Heart right ventricle (tissue), 16 donors: Measurements from ENCODE around the gene POLA2. TPM values are rescaled to one million over a fixed set of nuclear protein-coding genes. Genes with fewer than 3 reads are reported as not detected.
"Not testable (repeated sequence)": the region's sequence is repeated elsewhere in the genome, so short reads cannot be mapped to it uniquely, and the experiment has no call there.

ENCODE experiments used
- ATAC-seq, 8 donors: fragments of 200-7000 bp; cut with Tn5 transposase; one replicate each; pipeline ENCODE4 v1.9.1; 2020; ENCODE audit warnings: mild to moderate bottlenecking in 8 of 8, moderate library complexity in 8 of 8, moderate number of reproducible peaks in 1 of 8
- DNase-seq, 2 donors: peaks; one replicate each; pipeline ENCODE4 v3.0.0-alpha.2; 2020
- H3K27ac ChIP-seq, 10 donors: fragments of 200-600 bp; sonication (generic) in 2 of 10; one replicate each; pipeline versions ENCODE4 v1.5.0 to v1.8.0; 2020 to 2022; ENCODE audit warnings: mild to moderate bottlenecking in 3 of 10
- H3K27me3 ChIP-seq, 7 donors: fragments of 200-600 bp; one replicate each; pipeline ENCODE4 v1.8.0; 2021 to 2022; ENCODE audit warnings: mild to moderate bottlenecking in 2 of 7
- H3K36me3 ChIP-seq, 9 donors: fragments of 200-600 bp; sonication (generic) in 1 of 9; one replicate each; pipeline versions ENCODE4 v1.5.0 to v1.8.0; 2020 to 2022; ENCODE audit warnings: mild to moderate bottlenecking in 2 of 9
- H3K4me1 ChIP-seq, 9 donors: fragments of 200-600 bp; sonication (generic) in 1 of 9; one replicate each; pipeline versions ENCODE4 v1.5.0 to v1.8.0; 2020 to 2022; ENCODE audit warnings: mild to moderate bottlenecking in 4 of 9
- H3K4me3 ChIP-seq, 10 donors: fragments of 200-600 bp; sonication (generic) in 2 of 10; one replicate each; pipeline versions ENCODE4 v1.5.0 to v1.8.0; 2020 to 2022; ENCODE audit warnings: mild to moderate bottlenecking in 7 of 10, moderate library complexity in 2 of 10
- H3K9me3 ChIP-seq, 11 donors: fragments of 200-600 bp in 10 of 11; sonication (generic) in 2 of 11; one replicate each; pipeline versions ENCODE4 v1.5.0 to v1.8.0; 2013 to 2022; ENCODE audit warnings: mild to moderate bottlenecking in 2 of 11, control low read depth in 1 of 11, moderate library complexity in 1 of 11
- whole genome bisulfite sequencing, 2 donors: extraction: QIAGEN DNeasy Blood & Tissue Kit; methylation state at CpG; one replicate each; pipeline ENCODE4 v1.1.7; 2013; ENCODE audit warnings: inconsistent platforms in 1 of 2; 5-methylcytosine and 5-hydroxymethylcytosine counted together
- intact Hi-C, 10 donors: fragments of 100-400 bp; cut with DNase I; formaldehyde crosslinking; loops; one replicate each; pipeline versions ENCODE4 v1.11.1 to v1.14.2; 2022
- polyA plus RNA-seq, 2 donors: library from polyadenylated mRNA; stranded (reverse); fragments of 200-250 nt; gene quantifications; one replicate each; pipeline ENCODE4 v1.2.3, GENCODE V29; 2013
- total RNA-seq, 10 donors: library from RNA; stranded (reverse); fragmentation: NEBNext Ultra II Directional in 3 of 10; extraction: Animal tissue kit (Norgen Biotek cat#: 25700) in 3 of 10; gene quantifications; one replicate each; pipeline versions ENCODE4 v1.2.1 to v1.2.4, GENCODE V29; 2021 to 2023
- TF ChIP-seq, protein P1 (sequence below), 9 donors: fragments of 200-600 bp; sonication (generic) in 2 of 9; IDR thresholded peaks; one replicate each; pipeline versions ENCODE4 v1.5.0 to v1.8.0; 2021 to 2022; ENCODE audit warnings: antibody characterized with exemption in 9 of 9, mild to moderate bottlenecking in 5 of 9, moderate library complexity in 1 of 9
- donor health status: Arrhythmogenic right ventricular cardiomyopathy.
- donor health status: ischemic (EF 13 %, LVEDD 7.1; RV severe dilation, severe dysfunction).
- donor health status: healthy with polysubstance abuse.
- donor health status: DM: no; HTN: yes; CAD: no.
- donor health status: DM: no; HTN: no; CAD: no.
- donor health status: ischemic (EF 25% LVEDD 6.9; RV normal size, moderate dysfunction).
- donor health status: ischemic (EF 25% LVEDD 5.7; RV mildly dilated, moderate dysfunction).
- donor health status: healthy.
- donor health status: DM: yes; HTN: yes; CAD: no.
- donor health status: Ischemic cardiomyopathy.
- donor health status: ischemic (EF 35%, LVEDD 5.7; RV mildly dilated, moderate dysfunction).
- donor health status: nonischemic (EF 11% LVEDD 7.7; RV severe dilation, severe dysfunction).
- donor health status: DM: yes; HTN: yes; CAD: no.
- donor health status: PGD.
- donor health status: ischemic (EF 29% LVEDD 5.4; RV normal size, mild dysfunction).
- donor health status: nonischemic (EF 23%, LVEDD 6.1; RV moderate dilation, normal function).

POLA2 gene
- total and polyA plus RNA-seq, 12 donors: 2.3 to 9.4 (median 4.0) TPM

- intact Hi-C loops: no loop called here
- peaks cover 4 to 21% (median 11%) of the 10 kb centered on the region in 9 donors for H3K4me1 ChIP-seq
- peak overlapping the region in 9 of 10 donors; percentile 79 to 96 (median 90) for H3K27ac ChIP-seq
- H3K9me3 ChIP-seq: no peaks in the 10 kb centered on the region
- peaks cover 0 to 13% (median under 1%) of the 10 kb centered on the region in 9 donors for H3K36me3 ChIP-seq
- TF ChIP-seq, protein P1, sequence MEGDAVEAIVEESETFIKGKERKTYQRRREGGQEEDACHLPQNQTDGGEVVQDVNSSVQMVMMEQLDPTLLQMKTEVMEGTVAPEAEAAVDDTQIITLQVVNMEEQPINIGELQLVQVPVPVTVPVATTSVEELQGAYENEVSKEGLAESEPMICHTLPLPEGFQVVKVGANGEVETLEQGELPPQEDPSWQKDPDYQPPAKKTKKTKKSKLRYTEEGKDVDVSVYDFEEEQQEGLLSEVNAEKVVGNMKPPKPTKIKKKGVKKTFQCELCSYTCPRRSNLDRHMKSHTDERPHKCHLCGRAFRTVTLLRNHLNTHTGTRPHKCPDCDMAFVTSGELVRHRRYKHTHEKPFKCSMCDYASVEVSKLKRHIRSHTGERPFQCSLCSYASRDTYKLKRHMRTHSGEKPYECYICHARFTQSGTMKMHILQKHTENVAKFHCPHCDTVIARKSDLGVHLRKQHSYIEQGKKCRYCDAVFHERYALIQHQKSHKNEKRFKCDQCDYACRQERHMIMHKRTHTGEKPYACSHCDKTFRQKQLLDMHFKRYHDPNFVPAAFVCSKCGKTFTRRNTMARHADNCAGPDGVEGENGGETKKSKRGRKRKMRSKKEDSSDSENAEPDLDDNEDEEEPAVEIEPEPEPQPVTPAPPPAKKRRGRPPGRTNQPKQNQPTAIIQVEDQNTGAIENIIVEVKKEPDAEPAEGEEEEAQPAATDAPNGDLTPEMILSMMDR (IDR thresholded peaks at IDR 0.05): no peak
- 1% methylated on average over 16 of the region's 16 CpGs for WGBS, 2 donors
- no peaks in the 10 kb centered on the region for H3K27me3 ChIP-seq
- DNase-seq (peak in 1 of 2 donors; percentile 54), ATAC-seq (peak in 5 of 8 donors; percentile 51 to 68 (median 52))
- peak overlapping the region; percentile 51 to 90 (median 74) for H3K4me3 ChIP-seq
These were observed 569 bp downstream of the POLA2 start for GRCh38 chr11:65262381-65262680.

DNA sequence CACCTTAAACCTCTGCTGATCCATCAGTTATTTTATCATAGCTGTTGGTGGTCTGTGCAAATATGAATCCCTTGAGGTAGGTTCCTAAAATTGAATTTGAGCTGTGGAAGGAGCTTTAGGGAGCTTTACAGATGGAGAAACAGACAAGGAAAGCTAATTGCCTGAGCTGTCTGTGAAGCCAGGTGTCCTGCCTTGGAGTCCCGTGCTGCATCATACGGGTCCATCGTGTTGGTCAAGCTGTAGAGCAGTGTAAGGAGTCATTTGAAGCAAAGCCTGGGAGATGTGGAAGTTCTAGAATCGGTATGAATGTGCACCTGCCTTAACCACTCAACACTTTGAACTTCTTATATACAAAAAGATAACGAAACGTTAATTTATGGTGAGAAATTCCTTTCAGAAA lies 1.0 kb downstream of the POLA2 start:
- Histone ChIP-seq H3K9me3 (no peaks in the 10 kb centered on the region), H3K27ac (peak overlapping the region in 9 of 10 donors; percentile 79 to 96 (median 90)), H3K36me3 (peaks cover 0 to 18% (median 3%) of the 10 kb centered on the region in 9 donors), H3K4me3 (peak overlapping the region; percentile 51 to 90 (median 74)), H3K4me1 (peaks cover 4 to 21% (median 11%) of the 10 kb centered on the region in 9 donors), H3K27me3 (no peaks in the 10 kb centered on the region)
- 40 to 47% methylated on average over 6 of the region's 6 CpGs for WGBS, 2 donors
- DNase-seq (no peak), ATAC-seq (no peak)
- intact Hi-C loops: no loop called here
- TF ChIP-seq, protein P1 (IDR thresholded peaks at IDR 0.05): no peak

GRCh38 chr11:65264747-65265146 lies 3.0 kb downstream of the POLA2 start:
- DNase-seq, H3K4me3 ChIP-seq, H3K27ac ChIP-seq, H3K9me3 ChIP-seq, H3K27me3 ChIP-seq, intact Hi-C loops, ATAC-seq: not testable (repeated sequence)
- Histone ChIP-seq H3K4me1 (peaks cover 4 to 21% (median 11%) of the 10 kb centered on the region in 9 donors), H3K36me3 (peaks cover 0 to 37% (median 3%) of the 10 kb centered on the region in 9 donors)
- WGBS, 2 donors: 92 to 94% methylated on average over 11 of the region's 11 CpGs

GRCh38 chr11:65266210-65266609 lies 4.4 kb downstream of the POLA2 start:
- DNase-seq (no peak), ATAC-seq (no peak)
- 87 to 94% methylated on average over 2 of the region's 2 CpGs for WGBS, 2 donors
- Histone ChIP-seq H3K4me3 (no peak overlapping the region), H3K36me3 (peaks cover 0 to 52% (median 12%) of the 10 kb centered on the region in 9 donors), H3K4me1 (peaks cover 4 to 18% (median 11%) of the 10 kb centered on the region in 9 donors), H3K27me3 (no peaks in the 10 kb centered on the region), H3K27ac (no peak overlapping the region), H3K9me3 (no peaks in the 10 kb centered on the region)
- TF ChIP-seq, protein P1 (IDR thresholded peaks at IDR 0.05): peak in 2 of 9 donors; percentile 29 to 36
- intact Hi-C loops: no loop called here
